SKM-1 (cell line): Measurements from ENCODE around the gene SPATA31A3.
"Not testable (repeated sequence)": the region's sequence is repeated elsewhere in the genome, so short reads cannot be mapped to it uniquely, and the experiment has no call there.

Source experiments
- DNase-seq: peaks from one replicate; lab custom pipeline; 2025; ENCODE audit not compliant: unreplicated experiment; lab: John Stamatoyannopoulos, UW

SPATA31A3 gene

GRCh38 chr9:66992450-66992849 is at the start of gene SPATA31A3:
Gene SPATA31A3, minus strand, starts transcription at chr9:66992550. Its CDS starts 29 bp downstream, at chr9:66992521.
- not testable (repeated sequence) for DNase-seq

- DNase-seq = not testable (repeated sequence)
Observed at GRCh38 chr9:66952576-66952975, 39.8 kb downstream of the SPATA31A3 start.

- DNase-seq = not testable (repeated sequence)
Observed at GRCh38 chr9:66942400-66943155, 49.8 kb downstream of the SPATA31A3 start.

DNA sequence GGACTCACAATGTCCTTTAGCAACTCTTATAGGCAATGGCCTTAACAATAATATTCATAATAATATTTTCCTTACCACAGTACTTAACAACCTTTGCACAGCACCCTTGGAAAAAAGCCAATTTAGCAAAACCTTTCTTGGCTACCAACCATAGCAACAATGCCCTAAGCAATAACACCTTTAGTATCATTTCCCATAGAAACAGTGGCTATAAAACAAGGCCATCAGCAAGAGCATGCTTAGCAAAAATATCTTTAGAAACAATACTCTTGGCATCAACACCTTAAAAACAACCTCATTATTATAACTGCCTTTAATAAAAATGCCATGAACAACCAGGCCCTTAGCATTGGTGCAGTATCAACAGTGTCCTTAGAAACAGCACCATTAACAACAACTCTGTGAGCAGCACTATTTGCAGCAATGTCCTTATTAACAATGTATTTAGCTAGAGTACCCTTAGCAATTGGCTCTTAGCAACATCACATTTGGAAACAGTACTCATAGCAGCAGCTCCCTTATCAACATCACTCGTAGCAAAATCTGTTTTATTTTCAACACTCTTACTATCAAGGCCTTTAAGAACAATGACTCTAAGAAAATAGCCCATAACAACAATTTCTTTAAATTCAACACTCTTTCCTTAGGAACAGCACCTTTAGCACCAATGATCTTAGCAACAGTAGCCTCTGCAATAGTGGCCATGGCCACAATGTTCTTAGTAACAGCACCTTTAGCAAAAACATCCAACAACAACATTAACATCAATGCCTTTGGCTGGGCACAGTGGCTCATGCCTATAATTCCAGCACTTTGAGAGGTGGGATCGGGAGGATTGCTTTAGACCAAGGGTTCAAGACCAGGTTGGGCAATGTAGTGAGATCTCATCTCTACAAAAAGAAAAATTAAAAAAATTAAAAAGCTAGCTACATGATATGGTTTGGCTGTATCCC is 52.2 kb downstream of the SPATA31A3 start:
- not testable (repeated sequence) for DNase-seq

GRCh38 chr9:66938322-66938721 is 54.0 kb downstream of the SPATA31A3 start:
- not testable (repeated sequence) for DNase-seq

DNA sequence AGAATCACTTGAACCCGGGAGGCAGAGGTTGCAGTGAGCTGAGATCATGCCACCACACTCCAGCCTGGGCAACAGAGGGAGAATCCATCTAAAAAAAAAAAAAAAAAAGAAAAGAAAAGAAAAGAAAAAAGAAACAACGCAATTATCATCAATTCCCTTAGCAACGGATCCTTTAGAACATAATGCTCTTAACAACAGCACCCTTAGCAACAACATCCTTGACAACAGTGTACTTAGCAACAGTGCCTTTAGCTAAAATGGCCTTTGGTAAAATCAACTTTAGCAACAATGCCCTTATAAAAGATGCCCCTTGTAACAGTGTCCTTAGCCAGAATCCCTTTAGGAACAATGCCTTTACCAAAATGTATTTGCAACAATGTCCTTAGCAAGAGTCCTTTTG is 54.7 kb downstream of the SPATA31A3 start:
- DNase-seq = not testable (repeated sequence)
